22Rv1 (cell line): ENCODE data around the gene DCPS.
"Not testable (repeated sequence)": the region's sequence is repeated elsewhere in the genome, so short reads cannot be mapped to it uniquely, and the experiment has no call there.

Source experiments
- H3K27ac ChIP-seq: fragments of 450-650 bp; 2 replicates; pipeline ENCODE4 v1.5.1; 2017
- ZFX ChIP-seq: fragments of 450-650 bp; IDR thresholded peaks from 2 replicates; pipeline ENCODE4 v1.6.1; 2017; ENCODE audit warnings: antibody characterized with exemption, borderline replicate concordance
- TF ChIP-seq, protein P1 (sequence below): fragments of 450-650 bp; IDR thresholded peaks from 2 replicates; pipeline ENCODE4 v1.5.1; 2017; ENCODE audit warnings: mild to moderate bottlenecking

DCPS gene

DNA sequence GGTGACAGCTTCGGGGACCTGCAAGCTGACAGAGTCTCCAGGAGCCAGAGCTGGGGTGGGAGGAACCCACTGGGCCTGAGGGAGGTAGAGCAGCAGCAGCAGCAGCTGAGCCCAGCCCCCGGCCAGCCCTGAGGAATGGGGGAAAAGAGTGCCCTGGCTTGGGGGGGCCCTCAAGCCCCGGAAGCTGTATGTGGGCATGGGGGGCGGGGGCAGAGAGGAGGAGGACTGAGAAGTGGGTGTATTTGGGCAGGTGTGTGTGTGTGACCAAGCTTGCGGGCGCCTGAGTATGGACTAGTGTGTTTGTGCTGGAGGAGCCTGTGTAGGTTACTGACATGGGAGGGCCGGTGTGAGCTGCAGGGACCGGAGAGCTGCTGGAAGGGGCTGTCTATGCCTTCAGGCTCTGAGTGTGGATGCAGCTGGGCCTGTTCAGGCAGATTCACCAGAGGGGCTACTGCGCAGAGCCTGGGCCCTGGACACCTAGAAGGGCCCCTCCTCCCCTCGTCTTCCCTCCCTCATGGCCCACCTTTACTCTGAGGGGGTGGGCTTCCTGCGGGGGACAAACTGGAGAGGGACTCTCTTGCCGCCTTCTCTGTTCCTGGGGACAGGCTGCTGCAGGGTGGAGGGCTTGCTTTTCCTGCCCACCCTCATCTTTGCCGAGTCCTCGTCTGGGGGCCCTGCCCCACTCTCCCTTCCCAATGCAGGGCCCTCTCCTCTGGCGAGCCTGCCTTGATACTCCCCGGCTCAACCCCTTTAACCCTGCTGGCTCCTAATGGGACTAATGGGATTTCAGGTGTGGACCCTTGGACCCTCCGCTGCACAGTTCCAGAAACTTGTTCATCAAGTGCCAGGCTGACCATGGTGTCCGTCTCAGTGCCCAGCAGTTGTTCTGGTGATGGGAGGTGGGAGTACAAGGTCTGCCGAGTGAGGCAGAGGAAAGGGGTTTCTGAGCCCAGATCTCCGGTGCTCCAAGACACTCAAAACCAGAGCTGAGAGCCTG, 79.8 kb downstream of the DCPS start:
- TF ChIP-seq, protein P1, sequence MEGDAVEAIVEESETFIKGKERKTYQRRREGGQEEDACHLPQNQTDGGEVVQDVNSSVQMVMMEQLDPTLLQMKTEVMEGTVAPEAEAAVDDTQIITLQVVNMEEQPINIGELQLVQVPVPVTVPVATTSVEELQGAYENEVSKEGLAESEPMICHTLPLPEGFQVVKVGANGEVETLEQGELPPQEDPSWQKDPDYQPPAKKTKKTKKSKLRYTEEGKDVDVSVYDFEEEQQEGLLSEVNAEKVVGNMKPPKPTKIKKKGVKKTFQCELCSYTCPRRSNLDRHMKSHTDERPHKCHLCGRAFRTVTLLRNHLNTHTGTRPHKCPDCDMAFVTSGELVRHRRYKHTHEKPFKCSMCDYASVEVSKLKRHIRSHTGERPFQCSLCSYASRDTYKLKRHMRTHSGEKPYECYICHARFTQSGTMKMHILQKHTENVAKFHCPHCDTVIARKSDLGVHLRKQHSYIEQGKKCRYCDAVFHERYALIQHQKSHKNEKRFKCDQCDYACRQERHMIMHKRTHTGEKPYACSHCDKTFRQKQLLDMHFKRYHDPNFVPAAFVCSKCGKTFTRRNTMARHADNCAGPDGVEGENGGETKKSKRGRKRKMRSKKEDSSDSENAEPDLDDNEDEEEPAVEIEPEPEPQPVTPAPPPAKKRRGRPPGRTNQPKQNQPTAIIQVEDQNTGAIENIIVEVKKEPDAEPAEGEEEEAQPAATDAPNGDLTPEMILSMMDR: no peak
- TF ChIP-seq ZFX: no peak

DNA sequence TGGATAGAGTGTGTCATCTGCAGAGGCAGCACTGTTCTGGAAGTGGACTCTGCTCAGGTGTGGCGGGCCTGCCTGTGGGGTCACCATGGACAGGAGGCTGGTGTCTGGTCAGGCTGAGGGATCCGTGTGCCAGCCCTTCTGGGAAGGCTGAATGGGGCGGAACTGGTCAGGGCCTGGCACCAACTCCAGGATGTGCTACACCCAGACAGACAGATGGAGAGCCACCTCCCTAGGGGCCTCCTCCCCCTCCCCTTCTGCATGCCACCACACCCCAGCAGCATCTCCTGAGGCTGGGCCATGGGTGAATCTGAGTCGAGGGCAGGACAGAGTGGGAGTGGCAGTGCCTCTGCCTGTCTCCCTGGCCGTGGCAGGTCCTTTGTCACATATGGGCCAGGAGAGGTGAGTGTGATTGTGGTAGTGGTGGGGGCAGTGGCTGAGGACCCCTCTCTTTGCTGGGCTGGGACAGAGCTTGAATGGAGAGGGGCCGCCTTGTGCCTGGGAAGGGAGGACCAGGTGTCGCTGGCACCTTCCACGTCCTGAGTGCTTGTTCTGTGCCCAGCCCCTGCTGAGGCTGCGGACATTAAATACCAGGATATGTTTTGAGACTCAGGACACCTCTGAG, 80.7 kb downstream of the DCPS start:
- no peak overlapping the region for H3K27ac ChIP-seq
- TF ChIP-seq ZFX: no peak
- TF ChIP-seq, protein P1: no peak

More for the DNA sequence above, 79.8 kb downstream of the DCPS start:
- no peak overlapping the region for H3K27ac ChIP-seq

DNA sequence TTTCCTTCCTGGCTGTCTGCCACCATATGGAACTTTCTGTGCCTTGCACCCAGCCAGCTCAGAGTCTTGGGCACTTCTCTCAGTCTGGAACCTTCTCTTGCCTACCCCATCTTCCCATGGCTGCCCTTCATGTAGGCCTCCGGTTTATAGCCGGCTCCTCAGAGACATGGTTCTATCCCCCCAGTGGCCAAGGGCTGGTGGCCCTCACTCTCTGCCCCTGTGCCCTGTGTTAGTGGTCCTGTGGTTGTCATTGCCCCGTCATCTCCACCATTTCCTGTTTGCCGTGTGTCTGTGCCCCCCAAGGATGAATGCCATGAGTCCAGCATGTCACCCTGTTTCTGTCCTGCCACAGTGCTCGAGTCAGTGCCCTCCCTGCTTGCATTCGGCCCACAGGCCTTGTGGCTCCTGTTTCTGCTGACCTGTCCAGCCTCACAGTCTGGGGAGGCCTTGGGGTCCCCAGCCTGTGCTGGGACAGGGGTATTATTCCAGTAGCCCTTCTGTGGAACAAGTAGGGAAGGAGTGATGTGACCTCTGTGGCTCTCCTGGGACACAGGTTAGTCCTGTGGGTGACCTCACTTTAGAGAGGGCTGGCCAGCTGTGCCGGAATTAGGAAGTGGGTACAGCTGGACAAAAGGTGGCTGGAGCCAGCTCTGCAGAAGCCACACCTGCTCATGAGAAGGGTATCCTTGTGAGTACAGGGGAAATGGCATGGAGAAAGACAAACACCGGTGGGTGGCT, 82.3 kb downstream of the DCPS start:
- TF ChIP-seq, protein P1: no peak
- no peak for TF ChIP-seq ZFX
- no peak overlapping the region for H3K27ac ChIP-seq

DNA sequence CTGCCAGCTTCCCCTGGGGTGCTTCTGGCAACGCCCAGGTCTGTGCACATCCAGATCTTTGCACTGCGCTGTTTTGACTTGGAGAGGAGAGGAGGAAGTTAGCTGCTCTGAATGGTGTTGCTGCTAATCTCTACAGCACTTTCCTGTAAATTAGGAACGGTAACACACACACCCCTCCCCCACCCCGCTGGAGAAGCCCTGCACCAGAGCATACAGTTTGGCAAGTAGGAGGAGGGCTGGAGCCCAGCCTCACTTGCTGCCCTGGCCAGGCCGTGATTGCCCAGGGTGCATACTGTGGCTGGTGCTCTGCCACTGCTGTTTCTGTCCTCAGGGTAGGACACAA, 82.8 kb downstream of the DCPS start:
- H3K27ac ChIP-seq: not testable (repeated sequence)

DNA sequence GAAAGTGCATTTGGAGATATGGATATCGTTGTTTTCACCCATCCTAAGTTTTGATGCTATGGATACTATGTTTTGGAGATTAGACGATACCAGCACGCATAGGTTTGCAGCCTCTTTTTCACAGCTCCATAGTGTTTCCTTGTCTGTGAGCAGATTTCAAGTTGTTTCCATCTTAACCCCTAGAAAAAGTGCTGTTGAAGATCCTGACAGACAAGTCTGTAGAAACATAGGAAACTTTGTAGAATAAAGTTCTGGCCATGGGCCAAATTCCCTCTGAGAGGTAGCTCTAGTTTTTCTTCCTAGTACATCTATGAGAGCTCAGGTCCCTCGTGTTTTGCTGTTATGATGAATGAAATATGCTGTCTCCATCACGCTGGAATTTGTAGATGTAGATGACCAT, 84.0 kb downstream of the DCPS start:
- H3K27ac ChIP-seq: no peak overlapping the region
- TF ChIP-seq, protein P1: no peak

DNA sequence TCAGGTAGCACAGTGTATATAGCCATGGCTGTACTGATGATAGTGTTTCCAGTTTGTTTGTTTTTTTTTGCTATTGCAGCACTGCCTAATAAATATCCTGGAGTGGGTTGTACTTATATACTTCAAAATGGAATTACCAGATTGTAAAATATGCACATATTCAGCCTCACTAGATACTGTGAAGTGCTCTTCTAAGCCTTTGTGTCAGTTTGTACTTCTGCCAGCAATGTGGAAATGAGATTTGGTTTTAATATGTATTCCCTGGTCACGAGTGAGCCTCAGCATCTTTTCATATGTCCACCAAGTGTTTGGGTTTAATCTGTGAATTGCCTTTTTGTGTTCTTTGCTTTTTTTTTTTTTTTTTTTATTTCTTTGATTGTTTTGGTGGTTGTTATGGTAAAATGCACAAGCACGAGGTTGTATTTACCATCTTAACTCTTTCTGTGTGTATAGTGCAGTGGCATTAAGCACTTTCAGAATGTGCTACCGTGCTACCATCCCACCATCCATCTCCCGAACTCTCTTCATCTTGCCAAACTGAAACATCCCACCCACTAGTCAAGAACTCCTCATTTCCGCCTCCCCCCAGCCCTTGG, 86.5 kb downstream of the DCPS start:
- TF ChIP-seq, protein P1: no peak
- no peak for TF ChIP-seq ZFX
- no peak overlapping the region for H3K27ac ChIP-seq

DNA sequence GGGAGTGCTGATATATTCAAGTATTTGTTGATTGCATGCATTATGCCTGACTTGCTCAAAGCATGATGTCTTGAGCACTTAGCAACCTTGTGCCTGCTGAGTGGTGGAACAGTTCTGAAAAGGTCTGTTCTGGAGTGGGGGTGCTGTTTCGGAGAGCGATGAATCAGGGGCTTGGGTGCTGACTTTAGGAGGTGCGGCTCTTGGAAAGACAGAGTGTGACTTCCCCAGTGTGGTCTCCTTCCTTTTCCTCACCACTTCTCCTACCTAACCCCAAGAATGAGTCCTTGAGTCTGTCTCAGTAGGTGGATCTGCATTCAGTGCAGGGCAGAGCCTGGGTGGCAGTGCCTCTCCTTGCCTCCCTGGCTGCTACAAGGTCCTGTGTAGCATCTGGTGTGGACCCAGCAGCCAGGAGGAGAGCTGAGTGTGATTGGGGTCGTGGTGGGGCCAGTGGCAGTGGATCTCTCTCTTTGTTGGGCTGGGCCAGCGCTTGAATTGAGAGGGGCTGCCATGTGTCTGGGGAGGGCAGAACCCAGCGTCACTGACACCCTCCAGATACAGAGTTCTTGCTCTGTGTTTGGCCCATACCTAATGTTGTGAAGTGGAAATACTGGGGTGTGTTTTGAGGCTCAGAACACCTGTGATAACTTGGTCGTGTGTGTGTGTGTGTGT, 87.6 kb downstream of the DCPS start:
- no peak overlapping the region for H3K27ac ChIP-seq
- TF ChIP-seq, protein P1: no peak
- no peak for TF ChIP-seq ZFX
